HL-60 (cell line): ENCODE measurements around the gene PRICKLE2.

Experiments
- DNase-seq, 2 experiments: peaks; one replicate each; pipeline ENCODE4 v3.0.0-alpha.2; 2010 to 2020; ENCODE audit warnings: low read depth in 1 of 2, low spot score in 1 of 2
- H3K27ac ChIP-seq: fragments of 250-450 bp; sonication (Bioruptor Pico); replicated peaks from 2 replicates; pipeline ENCODE4 v1.5.1; 2020; ENCODE audit warnings: mild to moderate bottlenecking, moderate library complexity
- H3K27me3 ChIP-seq: fragments of 250-450 bp; sonication (Bioruptor Pico); 2 replicates; pipeline ENCODE4 v1.5.1; 2021; ENCODE audit warnings: mild to moderate bottlenecking, moderate library complexity; ENCODE audit not compliant: insufficient read depth, poor library complexity, severe bottlenecking
- H3K4me3 ChIP-seq: replicated peaks from 2 replicates; pipeline ENCODE4 v1.5.1; 2011; ENCODE audit warnings: mild to moderate bottlenecking, control low read depth, low read length; ENCODE audit not compliant: insufficient read depth
- GABPA ChIP-seq: IDR thresholded peaks from 2 replicates; pipeline ENCODE4 v1.6.1; 2012; ENCODE audit warnings: low read depth
- POLR2AphosphoS5 ChIP-seq: IDR thresholded peaks from 2 replicates; pipeline ENCODE4 v1.6.1; 2012; ENCODE audit warnings: low read depth
- REST ChIP-seq: IDR thresholded peaks from 2 replicates; pipeline ENCODE4 v1.6.1; 2012; ENCODE audit warnings: low read depth; ENCODE audit not compliant: insufficient replicate concordance
- SPI1 ChIP-seq: IDR thresholded peaks from 2 replicates; pipeline ENCODE4 v1.6.1; 2012; ENCODE audit warnings: low read depth, mild to moderate bottlenecking, borderline replicate concordance
- TF ChIP-seq, protein P1 (sequence below): IDR thresholded peaks from one replicate; pipeline ENCODE4 v1.5.1; 2011; ENCODE audit warnings: low read length, control low read depth, inconsistent platforms; ENCODE audit not compliant: insufficient read depth

Gene PRICKLE2

GRCh38 chr3:64174328-64174727 lies 50.9 kb downstream of the PRICKLE2 start:
- no peak for DNase-seq
- Histone ChIP-seq H3K4me3 (no peak overlapping the region), H3K27me3 (peaks cover 4% of the 10 kb centered on the region), H3K27ac (no peak overlapping the region)
- TF ChIP-seq GABPA (no peak), POLR2AphosphoS5 (no peak), REST (no peak), SPI1 (no peak)
- TF ChIP-seq, protein P1, sequence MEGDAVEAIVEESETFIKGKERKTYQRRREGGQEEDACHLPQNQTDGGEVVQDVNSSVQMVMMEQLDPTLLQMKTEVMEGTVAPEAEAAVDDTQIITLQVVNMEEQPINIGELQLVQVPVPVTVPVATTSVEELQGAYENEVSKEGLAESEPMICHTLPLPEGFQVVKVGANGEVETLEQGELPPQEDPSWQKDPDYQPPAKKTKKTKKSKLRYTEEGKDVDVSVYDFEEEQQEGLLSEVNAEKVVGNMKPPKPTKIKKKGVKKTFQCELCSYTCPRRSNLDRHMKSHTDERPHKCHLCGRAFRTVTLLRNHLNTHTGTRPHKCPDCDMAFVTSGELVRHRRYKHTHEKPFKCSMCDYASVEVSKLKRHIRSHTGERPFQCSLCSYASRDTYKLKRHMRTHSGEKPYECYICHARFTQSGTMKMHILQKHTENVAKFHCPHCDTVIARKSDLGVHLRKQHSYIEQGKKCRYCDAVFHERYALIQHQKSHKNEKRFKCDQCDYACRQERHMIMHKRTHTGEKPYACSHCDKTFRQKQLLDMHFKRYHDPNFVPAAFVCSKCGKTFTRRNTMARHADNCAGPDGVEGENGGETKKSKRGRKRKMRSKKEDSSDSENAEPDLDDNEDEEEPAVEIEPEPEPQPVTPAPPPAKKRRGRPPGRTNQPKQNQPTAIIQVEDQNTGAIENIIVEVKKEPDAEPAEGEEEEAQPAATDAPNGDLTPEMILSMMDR = no peak

- Histone ChIP-seq H3K27me3 (peaks cover 4% of the 10 kb centered on the region), H3K4me3 (no peak overlapping the region), H3K27ac (no peak overlapping the region)
- TF ChIP-seq, protein P1 = no peak
- no peak for TF ChIP-seq GABPA
- no peak for TF ChIP-seq POLR2AphosphoS5
- TF ChIP-seq SPI1 = no peak
- no peak for TF ChIP-seq REST
- DNase-seq = no peak
These were observed 51.7 kb downstream of the PRICKLE2 start for GRCh38 chr3:64173563-64173962.

- H3K4me3 ChIP-seq = no peak overlapping the region
- peaks cover 4% of the 10 kb centered on the region for H3K27me3 ChIP-seq
- no peak overlapping the region for H3K27ac ChIP-seq
- TF ChIP-seq, protein P1 = no peak
- TF ChIP-seq GABPA (no peak), REST (no peak), POLR2AphosphoS5 (no peak)
- no peak for DNase-seq
These were observed 55.0 kb downstream of the PRICKLE2 start for GRCh38 chr3:64170270-64170669.
